Hepatic stellate cell (primary cell): Measurements from ENCODE around the gene EIF5A.

Experiments
- DNase-seq: peaks from one replicate; pipeline ENCODE4 v3.0.0; 2011; ENCODE audit warnings: low spot score

The EIF5A gene

DNA sequence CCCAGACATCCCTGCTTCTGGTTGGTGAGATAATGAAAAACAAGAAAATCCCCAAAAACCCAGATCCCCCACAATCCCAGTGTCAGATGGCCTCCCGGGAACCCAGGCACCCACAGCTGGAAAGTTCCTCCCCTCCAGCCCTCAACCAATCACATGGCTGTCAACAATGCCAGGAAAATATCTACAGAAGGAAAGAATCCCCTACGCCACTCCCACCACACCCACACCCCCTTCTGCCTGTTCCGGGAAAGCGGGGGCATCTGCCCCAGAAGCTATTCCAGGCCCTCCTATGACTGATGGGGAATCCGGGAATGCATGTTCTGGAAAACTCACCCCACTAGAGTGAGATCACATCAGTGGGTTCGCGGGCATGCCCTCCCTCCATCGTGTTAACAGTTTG is 49.3 kb downstream of the EIF5A start:
- no peak for DNase-seq

DNA sequence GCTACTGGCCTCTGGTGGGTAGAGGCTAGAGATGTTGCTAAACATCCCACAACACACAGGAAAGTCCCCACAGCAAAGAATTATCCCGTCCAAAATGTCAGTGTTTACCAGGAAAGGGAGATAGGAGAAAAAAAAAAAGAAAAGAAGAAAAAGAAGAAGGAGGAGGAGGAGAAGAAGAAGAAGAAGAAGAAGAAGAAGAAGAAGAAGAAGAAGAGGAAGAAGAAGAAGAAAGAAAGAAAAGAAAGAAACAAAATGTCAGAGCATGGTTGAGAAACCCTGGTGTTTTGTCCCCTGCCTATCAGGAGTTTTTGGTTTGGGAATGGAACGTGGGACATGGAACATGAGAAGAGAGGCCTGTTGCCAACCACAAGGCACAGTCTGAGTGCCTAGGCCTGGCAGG is 50.0 kb downstream of the EIF5A start:
- no peak for DNase-seq

DNA sequence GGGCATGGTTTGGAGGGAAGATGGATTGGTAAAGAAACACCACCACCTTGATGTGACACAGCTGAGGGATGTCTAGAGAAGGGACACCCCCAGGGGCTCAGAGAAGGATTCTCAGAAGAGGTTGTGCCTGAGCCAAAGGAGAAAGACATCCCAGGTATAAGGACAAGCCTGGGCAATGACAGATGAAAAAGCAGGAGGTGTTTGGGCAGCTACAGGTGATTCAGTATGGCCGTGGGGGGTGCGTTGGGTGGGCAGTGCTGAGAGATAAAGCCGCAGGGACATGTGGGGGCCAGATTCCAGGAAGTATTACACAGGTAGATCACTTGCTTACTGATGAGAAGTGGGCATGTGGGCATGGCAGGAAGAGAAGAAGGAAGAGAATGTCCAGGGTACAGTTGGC is 54.5 kb downstream of the EIF5A start:
- DNase-seq, result no peak
